HEK293 (cell line): ENCODE measurements around the gene KCNJ16.

Source experiments
- CTCF ChIA-PET: fragments of 350-600 bp; formaldehyde crosslinking; extraction: SDS; loops from one replicate; lab custom pipeline; 2021; ENCODE audit warnings: antibody characterized with exemption; lab: Yijun Ruan, JAX
- POLR2A ChIA-PET: fragments of 300-600 bp; formaldehyde crosslinking; extraction: SDS; loops from one replicate; lab custom pipeline; 2020; ENCODE audit warnings: antibody characterized with exemption, inconsistent platforms; lab: Yijun Ruan, JAX
- H3K27ac ChIP-seq: fragments of 200-500 bp; sonication (Bioruptor generic); 2 replicates; pipeline ENCODE4 v1.5.1; 2014; ENCODE audit warnings: low read depth, low read length, control low read depth, inconsistent platforms; ENCODE audit errors: extremely low read depth
- H3K36me3 ChIP-seq, 2 experiments: fragments of 200-500 bp in 1 of 2; sonication (Bioruptor generic) in 1 of 2; 1 replicate in 1 of 2; 2 replicates in 1 of 2; pipeline ENCODE4 v1.5.1; 2014 to 2017; ENCODE audit warnings: inconsistent platforms in 2 of 2, low read length in 2 of 2; ENCODE audit not compliant: control insufficient read depth in 2 of 2, insufficient read depth in 1 of 2
- H3K4me1 ChIP-seq: fragments of 200-500 bp; sonication (Bioruptor generic); 2 replicates; pipeline ENCODE4 v1.5.1; 2014; ENCODE audit warnings: mild to moderate bottlenecking, low read length, inconsistent platforms; ENCODE audit not compliant: control insufficient read depth, insufficient read depth
- H3K4me3 ChIP-seq: 2 replicates; pipeline ENCODE4 v1.5.1; 2011; ENCODE audit warnings: low read depth, mild to moderate bottlenecking, control low read depth, low read length, moderate library complexity
- H3K9me3 ChIP-seq: fragments of 200-500 bp; sonication (Bioruptor generic); 2 replicates; pipeline ENCODE4 v1.5.1; 2014; ENCODE audit warnings: low read depth, low read length, inconsistent platforms; ENCODE audit not compliant: control insufficient read depth, insufficient read depth
- GFI1B ChIP-seq: fragments of 450-650 bp; formaldehyde crosslinking; IDR thresholded peaks from 2 replicates; pipeline ENCODE4 v1.5.1; 2016; ENCODE audit warnings: missing biosample characterization, missing genetic modification characterization
- GLIS2 ChIP-seq: fragments of 450-650 bp; formaldehyde crosslinking; IDR thresholded peaks from 2 replicates; pipeline ENCODE4 v1.5.1; 2016; ENCODE audit warnings: missing biosample characterization, missing genetic modification characterization
- INSM2 ChIP-seq: fragments of 450-650 bp; formaldehyde crosslinking; IDR thresholded peaks from 2 replicates; pipeline ENCODE4 v1.5.1; 2016; ENCODE audit warnings: missing biosample characterization, missing genetic modification characterization
- OSR2 ChIP-seq: fragments of 450-650 bp; formaldehyde crosslinking; IDR thresholded peaks from 2 replicates; pipeline ENCODE4 v1.5.1; 2016; ENCODE audit warnings: missing biosample characterization, missing genetic modification characterization
- YY1 ChIP-seq: fragments of 450-650 bp; formaldehyde crosslinking; IDR thresholded peaks from 2 replicates; pipeline ENCODE4 v1.5.1; 2018; ENCODE audit warnings: missing biosample characterization, missing genetic modification characterization
- ZBTB20 ChIP-seq: fragments of 450-650 bp; formaldehyde crosslinking; IDR thresholded peaks from 2 replicates; pipeline ENCODE4 v1.5.1; 2016; ENCODE audit warnings: missing biosample characterization, missing genetic modification characterization
- ZBTB21 ChIP-seq: fragments of 450-650 bp; formaldehyde crosslinking; IDR thresholded peaks from 2 replicates; pipeline ENCODE4 v1.5.1; 2017; ENCODE audit warnings: missing biosample characterization, missing genetic modification characterization
- ZBTB7A ChIP-seq: fragments of 450-650 bp; formaldehyde crosslinking; IDR thresholded peaks from 2 replicates; pipeline ENCODE4 v1.5.1; 2016; ENCODE audit warnings: low read depth, missing biosample characterization, missing genetic modification characterization
- ZNF121 ChIP-seq: fragments of 450-650 bp; formaldehyde crosslinking; IDR thresholded peaks from 2 replicates; pipeline ENCODE4 v1.5.1; 2016; ENCODE audit warnings: missing biosample characterization, missing genetic modification characterization
- ZNF155 ChIP-seq: fragments of 450-650 bp; formaldehyde crosslinking; IDR thresholded peaks from 2 replicates; pipeline ENCODE4 v1.5.1; 2016; ENCODE audit warnings: missing biosample characterization, missing genetic modification characterization
- ZNF16 ChIP-seq: fragments of 450-650 bp; formaldehyde crosslinking; IDR thresholded peaks from 2 replicates; pipeline ENCODE4 v1.5.1; 2016; ENCODE audit warnings: low read depth, missing biosample characterization, missing genetic modification characterization
- ZNF18 ChIP-seq: fragments of 450-650 bp; formaldehyde crosslinking; IDR thresholded peaks from 2 replicates; pipeline ENCODE4 v1.5.1; 2016; ENCODE audit warnings: missing biosample characterization, missing genetic modification characterization
- ZNF23 ChIP-seq: fragments of 450-650 bp; formaldehyde crosslinking; IDR thresholded peaks from 2 replicates; pipeline ENCODE4 v1.5.1; 2016; ENCODE audit warnings: missing biosample characterization, missing genetic modification characterization, borderline replicate concordance
- ZNF394 ChIP-seq: fragments of 450-650 bp; formaldehyde crosslinking; IDR thresholded peaks from 2 replicates; pipeline ENCODE4 v1.5.1; 2016; ENCODE audit warnings: missing biosample characterization, missing genetic modification characterization, mild to moderate bottlenecking, moderate library complexity, borderline replicate concordance
- ZNF404 ChIP-seq: fragments of 450-650 bp; formaldehyde crosslinking; IDR thresholded peaks from 2 replicates; pipeline ENCODE4 v1.5.1; 2017; ENCODE audit warnings: missing biosample characterization, missing genetic modification characterization
- ZNF48 ChIP-seq: fragments of 450-650 bp; formaldehyde crosslinking; IDR thresholded peaks from 2 replicates; pipeline ENCODE4 v1.5.1; 2016; ENCODE audit warnings: missing biosample characterization, missing genetic modification characterization
- ZNF501 ChIP-seq: fragments of 450-650 bp; formaldehyde crosslinking; IDR thresholded peaks from 2 replicates; pipeline ENCODE4 v1.5.1; 2016; ENCODE audit warnings: missing biosample characterization, missing genetic modification characterization
- ZNF624 ChIP-seq: fragments of 450-650 bp; formaldehyde crosslinking; IDR thresholded peaks from 2 replicates; pipeline ENCODE4 v1.5.1; 2017; ENCODE audit warnings: missing biosample characterization, missing genetic modification characterization
- ZNF639 ChIP-seq: fragments of 450-650 bp; formaldehyde crosslinking; IDR thresholded peaks from 2 replicates; pipeline ENCODE4 v1.5.1; 2016; ENCODE audit warnings: missing biosample characterization, missing genetic modification characterization
- ZNF654 ChIP-seq: fragments of 450-650 bp; formaldehyde crosslinking; IDR thresholded peaks from 2 replicates; pipeline ENCODE4 v1.5.1; 2016; ENCODE audit warnings: low read depth, missing biosample characterization, missing genetic modification characterization
- ZNF660 ChIP-seq: fragments of 450-650 bp; IDR thresholded peaks from 2 replicates; pipeline ENCODE4 v1.5.1; 2018; ENCODE audit warnings: missing biosample characterization, mild to moderate bottlenecking, missing genetic modification characterization
- ZNF791 ChIP-seq: fragments of 450-650 bp; formaldehyde crosslinking; IDR thresholded peaks from 2 replicates; pipeline ENCODE4 v1.5.1; 2016; ENCODE audit warnings: missing biosample characterization, missing genetic modification characterization
- ZNF843 ChIP-seq: fragments of 450-650 bp; formaldehyde crosslinking; IDR thresholded peaks from 2 replicates; pipeline ENCODE4 v1.5.1; 2016; ENCODE audit warnings: missing biosample characterization, missing genetic modification characterization
- ZSCAN18 ChIP-seq: fragments of 450-650 bp; formaldehyde crosslinking; IDR thresholded peaks from 2 replicates; pipeline ENCODE4 v1.5.1; 2016; ENCODE audit warnings: missing biosample characterization, missing genetic modification characterization
- ZSCAN30 ChIP-seq: fragments of 450-650 bp; IDR thresholded peaks from 2 replicates; pipeline ENCODE4 v1.5.1; 2018; ENCODE audit warnings: missing biosample characterization, mild to moderate bottlenecking, missing genetic modification characterization, moderate library complexity

Gene KCNJ16

GRCh38 chr17:70034158-70034557 lies 40.9 kb upstream of the KCNJ16 start:
- POLR2A ChIA-PET: no interaction called here
- TF ChIP-seq ZBTB20 (tag by site-specific recombination) (no peak), YY1 (tag by site-specific recombination) (no peak), ZNF16 (tag by site-specific recombination) (no peak), ZNF23 (tag by site-specific recombination) (no peak), ZNF654 (tag by site-specific recombination) (no peak), GFI1B (no peak), ZNF121 (no peak), ZSCAN18 (tag by site-specific recombination) (no peak), INSM2 (tag by site-specific recombination) (no peak), ZBTB7A (tag by site-specific recombination) (no peak)
- TF ChIP-seq, all 188 proteins: peak for 0
- H3K36me3 ChIP-seq: no peaks in the 10 kb centered on the region
- CTCF ChIA-PET: no interaction called here
- H3K4me1 ChIP-seq: no peaks in the 10 kb centered on the region
- H3K27ac ChIP-seq: no peak overlapping the region
- H3K9me3 ChIP-seq: no peaks in the 10 kb centered on the region
- H3K4me3 ChIP-seq: no peak overlapping the region

- TF ChIP-seq ZSCAN30 (no peak), ZNF639 (tag by site-specific recombination) (no peak), ZNF843 (no peak), ZNF404 (tag by site-specific recombination) (no peak), ZNF48 (tag by site-specific recombination) (no peak)
- POLR2A ChIA-PET: no interaction called here
- Histone ChIP-seq H3K9me3 (no peaks in the 10 kb centered on the region), H3K4me3 (no peak overlapping the region), H3K36me3 (no peaks in the 10 kb centered on the region), H3K4me1 (no peaks in the 10 kb centered on the region), H3K27ac (no peak overlapping the region)
- CTCF ChIA-PET: no interaction called here
Observed at GRCh38 chr17:70037498-70037897, 37.5 kb upstream of the KCNJ16 start.

- no peak overlapping the region for H3K4me3 ChIP-seq
- ChIA-PET CTCF (no interaction called here), POLR2A (no interaction called here)
- H3K9me3 ChIP-seq: no peaks in the 10 kb centered on the region
- H3K27ac ChIP-seq: no peak overlapping the region
- no peaks in the 10 kb centered on the region for H3K36me3 ChIP-seq
- H3K4me1 ChIP-seq: no peaks in the 10 kb centered on the region
- TF ChIP-seq OSR2 (tag by site-specific recombination) (no peak), ZNF501 (tag by site-specific recombination) (no peak), ZNF18 (tag by site-specific recombination) (no peak), ZNF624 (tag by site-specific recombination) (no peak), ZNF155 (tag by site-specific recombination) (no peak), ZNF394 (no peak), ZSCAN30 (no peak), ZNF23 (tag by site-specific recombination) (no peak), GLIS2 (no peak), ZBTB21 (tag by site-specific recombination) (no peak), ZNF660 (tag by site-specific recombination) (no peak), ZNF791 (tag by site-specific recombination) (no peak)
Observed at GRCh38 chr17:70040336-70040735, 34.7 kb upstream of the KCNJ16 start.
